Stimulated activated naive CD4-positive, alpha-beta T cell treated with Interleukin-2 at 50 U/mL for 16 hours (primary cell): Measurements from ENCODE around the gene TLNRD1.

ENCODE experiments used
- DNase-seq: peaks from one replicate; lab custom pipeline; 2025; lab: John Stamatoyannopoulos, UW

TLNRD1 gene

GRCh38 chr15:80977627-80978036, 23.1 kb upstream of the TLNRD1 start:
- DNase-seq, result peak; percentile 5

DNA sequence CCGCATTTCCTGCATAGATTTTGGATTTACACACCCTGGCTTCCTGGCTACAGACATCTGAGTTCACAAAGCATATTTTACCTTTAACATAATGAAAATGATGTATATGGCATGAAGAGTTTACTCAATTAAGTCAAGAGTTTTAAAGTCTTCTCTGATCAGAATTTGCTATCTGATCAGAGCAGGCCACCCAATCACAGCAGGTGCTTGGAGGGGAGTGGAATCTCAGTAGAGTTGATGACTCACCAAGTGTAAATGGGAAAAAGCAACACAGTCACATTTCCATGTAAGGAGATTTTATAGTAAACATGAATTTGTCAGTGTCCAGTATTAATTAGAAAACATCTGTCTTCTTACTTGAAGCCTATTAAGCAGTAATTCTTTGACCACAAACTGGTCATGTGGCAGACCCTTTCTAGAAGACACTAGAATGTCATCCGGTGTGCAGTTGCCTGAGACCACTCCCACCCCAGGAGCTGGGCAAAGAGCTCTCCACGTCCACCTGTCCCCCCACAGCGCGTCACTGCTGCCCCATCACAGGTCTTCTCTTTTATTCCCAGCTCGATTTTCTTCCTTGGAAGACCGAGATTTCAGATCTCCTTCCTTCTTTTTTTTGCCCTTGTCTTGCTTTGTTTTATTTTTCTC, 21.9 kb upstream of the TLNRD1 start:
- no peak for DNase-seq

- no peak for DNase-seq
These were observed 21.1 kb upstream of the TLNRD1 start for GRCh38 chr15:80979538-80980200.

DNA sequence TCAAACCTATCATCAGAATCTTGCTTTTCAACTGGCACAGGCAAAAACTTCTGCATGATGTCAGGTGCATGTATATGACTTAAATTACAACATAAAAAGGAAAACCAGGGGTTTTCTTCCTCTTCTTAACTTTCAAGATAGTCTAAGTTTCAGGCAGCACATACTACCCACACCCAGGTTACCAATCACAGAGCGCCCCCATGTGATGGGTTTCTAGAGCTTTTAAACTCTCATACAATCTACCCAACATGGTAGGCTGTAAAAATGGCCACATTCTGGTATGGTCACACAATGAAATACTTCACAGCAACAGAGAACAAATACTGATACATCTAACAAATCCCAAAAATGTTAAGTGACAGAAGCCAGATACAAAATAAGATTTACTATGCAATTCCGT, 18.5 kb upstream of the TLNRD1 start:
- no peak for DNase-seq

DNA sequence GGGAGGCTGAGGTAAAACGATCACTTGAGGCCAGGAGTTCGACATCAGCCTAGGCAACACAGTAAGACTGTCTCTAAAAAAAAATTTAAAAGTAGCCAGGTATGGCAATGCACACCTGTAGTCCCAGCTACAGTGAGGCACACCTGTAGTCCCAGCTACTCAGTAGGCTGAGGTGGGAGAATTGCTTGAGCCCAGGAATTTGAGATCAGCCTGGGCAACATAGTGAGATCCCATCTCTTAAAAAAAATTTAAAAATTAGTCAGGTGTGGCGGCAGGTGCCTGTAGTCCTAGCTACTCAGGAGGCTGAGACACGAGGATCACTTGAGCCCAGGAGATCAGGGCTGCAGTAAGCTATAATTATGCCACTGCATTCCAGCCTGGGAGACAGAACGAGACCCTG, 17.9 kb upstream of the TLNRD1 start:
- DNase-seq, result no peak

- no peak for DNase-seq
These were observed 15.9 kb upstream of the TLNRD1 start for GRCh38 chr15:80984856-80985255.

GRCh38 chr15:80985981-80986380, 14.7 kb upstream of the TLNRD1 start:
- DNase-seq, result no peak

GRCh38 chr15:80986487-80986886, 14.2 kb upstream of the TLNRD1 start:
- no peak for DNase-seq

DNA sequence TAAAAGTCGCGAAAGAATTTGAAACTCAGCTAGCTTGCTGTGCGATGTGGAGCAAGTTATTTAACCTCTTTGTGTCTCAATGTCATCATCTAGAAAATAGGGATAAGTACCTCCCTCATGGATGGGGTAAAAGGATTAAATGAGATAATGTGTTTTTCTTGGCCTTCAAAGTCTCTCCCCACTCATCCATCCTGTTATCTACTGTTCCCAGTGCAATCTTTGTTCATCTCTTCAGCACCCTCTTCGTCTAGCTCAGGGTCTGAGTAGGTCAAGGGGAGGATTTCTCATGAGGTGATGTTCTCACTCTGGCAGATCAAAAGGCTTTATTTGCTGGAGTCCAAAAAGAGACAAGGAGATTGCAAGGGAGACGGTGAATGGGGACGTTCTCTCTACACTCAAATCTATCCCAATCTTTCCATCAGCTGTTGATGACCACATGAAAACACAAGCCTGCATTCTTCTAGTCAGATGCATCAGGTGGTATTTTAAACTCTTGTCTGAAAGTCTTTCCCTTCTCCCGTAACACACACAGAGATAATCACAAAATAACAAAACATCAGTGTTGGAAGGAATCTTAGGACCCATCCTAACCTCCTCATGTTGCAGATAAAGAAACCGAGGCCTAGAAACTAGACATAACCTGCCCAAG, 12.5 kb upstream of the TLNRD1 start:
- DNase-seq, result no peak

- DNase-seq, result no peak
These were observed 11.6 kb upstream of the TLNRD1 start for GRCh38 chr15:80989081-80989517.

DNA sequence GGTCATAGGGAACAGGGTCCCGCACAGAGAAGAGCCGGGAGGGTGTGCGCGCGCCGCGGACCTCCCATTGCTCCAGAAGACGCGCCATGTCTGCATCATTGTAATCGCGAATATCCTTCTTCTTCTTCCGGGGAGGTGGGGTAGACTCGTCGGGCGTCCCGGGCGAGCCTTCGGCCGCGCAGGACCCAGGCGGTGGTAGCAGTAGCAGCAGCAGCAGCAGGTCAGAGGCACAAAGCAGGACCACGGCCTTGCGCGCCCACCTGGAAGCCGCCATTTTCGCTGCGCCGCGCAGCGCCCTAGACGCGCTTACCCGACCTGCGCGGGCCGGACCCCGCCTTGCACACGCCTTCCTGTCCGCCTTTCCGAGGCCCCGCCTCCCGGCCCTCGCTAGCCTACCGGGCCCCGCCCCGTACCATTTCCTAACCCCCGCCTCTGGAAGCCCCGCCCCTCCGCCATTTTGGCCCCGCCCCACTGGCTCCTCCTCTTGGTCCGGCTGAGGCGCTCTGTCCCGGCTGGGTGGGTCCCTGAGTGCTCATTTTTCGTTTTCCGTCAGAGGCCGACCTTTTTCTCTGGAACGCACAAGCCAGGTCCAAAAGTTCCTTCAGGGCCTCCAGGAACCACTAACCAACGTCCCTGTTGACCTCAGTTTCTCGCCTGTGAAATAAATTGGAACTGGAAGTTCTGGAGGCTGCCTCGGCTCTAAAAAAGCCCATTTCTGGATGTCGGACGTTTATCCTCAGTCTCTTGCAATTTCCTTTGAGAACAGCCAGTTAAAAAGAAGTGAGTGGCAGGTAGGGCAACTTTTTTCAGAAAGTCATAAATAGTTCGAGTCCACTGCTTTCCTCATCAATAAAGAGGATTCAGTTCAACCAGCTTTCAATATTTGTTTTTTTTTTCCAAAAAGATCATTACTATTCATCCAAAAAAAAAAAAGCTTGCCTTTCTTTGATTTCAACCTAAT, 10.9 kb upstream of the TLNRD1 start, which contains the start of gene MESD:
MESD (minus strand) TSS at position 302 of the 961 bp plus-strand sequence; CDS start at position 274, 28 bp downstream.
- peak; percentile 95 for DNase-seq

DNA sequence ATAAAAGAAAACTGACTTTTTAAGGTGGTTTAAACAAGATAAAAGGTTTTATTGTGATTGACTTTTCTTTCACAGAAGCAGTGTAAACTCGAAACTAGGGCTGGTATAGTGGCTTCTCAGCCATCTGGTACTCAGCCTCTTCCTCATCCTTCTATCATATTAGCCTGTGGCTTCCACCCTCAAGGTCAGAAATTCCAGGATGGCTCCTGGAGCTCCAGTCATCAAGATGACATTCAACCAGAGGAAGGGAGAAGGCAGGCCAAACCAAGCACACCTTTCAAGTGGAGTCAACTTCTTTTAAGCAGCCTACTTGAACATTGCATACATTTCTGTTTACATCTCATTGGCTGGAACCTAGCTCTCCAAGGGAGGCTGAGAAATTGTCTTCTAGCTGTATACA, 9.8 kb upstream of the TLNRD1 start:
- DNase-seq, result no peak

GRCh38 chr15:80991421-80991820, 9.3 kb upstream of the TLNRD1 start:
- DNase-seq, result no peak

DNA sequence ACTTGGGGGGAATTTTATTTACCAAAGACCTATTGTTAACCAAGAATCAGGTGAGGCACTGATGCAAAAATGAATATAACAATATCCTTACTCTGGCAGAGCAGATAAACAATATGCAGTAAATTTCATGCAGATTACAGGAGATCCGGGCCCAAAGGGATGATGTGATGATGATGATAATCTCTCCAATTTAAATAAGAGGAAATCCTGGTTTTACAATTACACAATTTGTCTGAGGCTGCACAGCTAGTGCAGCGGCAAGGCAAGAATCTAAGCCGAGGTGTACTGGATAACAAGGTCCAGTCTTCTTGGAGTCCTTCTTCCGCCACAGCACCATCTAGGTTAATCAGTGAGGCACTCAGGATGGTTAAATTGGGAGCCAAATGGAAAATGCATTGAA, 8.7 kb upstream of the TLNRD1 start:
- no peak for DNase-seq

- DNase-seq, result no peak
These were observed 8.3 kb upstream of the TLNRD1 start for GRCh38 chr15:80992441-80992840.

DNA sequence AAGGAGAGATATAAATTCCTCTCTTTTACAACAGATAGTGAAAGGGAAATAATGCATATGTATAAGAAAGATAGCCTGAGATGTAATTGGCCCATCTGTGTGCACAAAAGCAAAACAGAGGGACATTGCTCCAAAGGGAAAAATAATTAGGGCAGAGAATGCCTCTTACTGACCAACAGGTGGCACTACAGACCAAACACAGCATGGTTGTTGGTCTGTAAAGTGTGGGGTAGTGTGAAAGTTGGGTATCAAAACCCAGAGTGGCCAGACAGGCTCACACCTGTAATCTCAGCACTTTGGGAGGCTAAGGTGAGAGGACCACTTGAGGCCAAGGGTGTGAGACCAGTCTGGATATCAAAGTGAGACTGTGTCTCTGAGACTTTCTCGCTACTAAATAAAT, 4.5 kb upstream of the TLNRD1 start:
- no peak for DNase-seq

DNA sequence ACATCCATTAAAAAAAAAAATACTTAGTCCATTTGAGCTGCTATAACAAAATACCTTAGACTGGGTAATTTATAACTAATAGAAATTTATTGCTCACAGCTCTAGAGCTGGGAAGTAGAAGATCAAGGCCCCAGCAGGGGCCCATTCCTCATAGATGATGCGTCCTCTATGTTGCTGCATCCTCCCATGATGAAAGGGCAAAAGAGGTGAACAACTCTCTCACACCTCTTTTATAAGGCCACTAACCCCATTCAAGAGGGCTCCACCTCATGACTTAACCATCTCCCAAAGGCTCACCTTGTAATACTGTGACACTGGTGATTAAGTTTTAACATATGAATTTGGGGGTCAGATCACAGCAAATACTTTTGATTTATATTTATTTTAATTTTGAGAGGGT, 3.0 kb upstream of the TLNRD1 start:
- no peak for DNase-seq

DNA sequence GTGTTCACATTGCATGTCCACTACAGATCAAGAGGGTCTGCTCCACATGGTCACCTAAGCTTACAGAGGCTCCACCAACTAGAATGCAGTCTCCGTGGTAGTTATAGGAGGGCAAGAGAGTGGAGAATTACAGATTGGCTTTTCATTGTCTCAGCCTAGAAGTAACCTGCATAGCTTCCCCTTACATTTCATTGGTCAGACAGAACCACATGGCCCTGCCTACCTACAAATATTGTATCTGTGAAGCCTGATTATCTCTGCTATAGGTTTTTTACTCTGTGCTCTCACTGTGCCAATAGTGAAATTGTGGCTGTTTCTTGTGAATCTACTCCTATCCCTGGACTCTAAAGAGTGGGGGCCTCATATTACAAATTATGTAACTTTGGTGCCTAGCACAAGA, 2.5 kb upstream of the TLNRD1 start:
- DNase-seq, result no peak

- peak; percentile 63 for DNase-seq
These were observed 1.1 kb upstream of the TLNRD1 start for GRCh38 chr15:80999623-81000036.

DNA sequence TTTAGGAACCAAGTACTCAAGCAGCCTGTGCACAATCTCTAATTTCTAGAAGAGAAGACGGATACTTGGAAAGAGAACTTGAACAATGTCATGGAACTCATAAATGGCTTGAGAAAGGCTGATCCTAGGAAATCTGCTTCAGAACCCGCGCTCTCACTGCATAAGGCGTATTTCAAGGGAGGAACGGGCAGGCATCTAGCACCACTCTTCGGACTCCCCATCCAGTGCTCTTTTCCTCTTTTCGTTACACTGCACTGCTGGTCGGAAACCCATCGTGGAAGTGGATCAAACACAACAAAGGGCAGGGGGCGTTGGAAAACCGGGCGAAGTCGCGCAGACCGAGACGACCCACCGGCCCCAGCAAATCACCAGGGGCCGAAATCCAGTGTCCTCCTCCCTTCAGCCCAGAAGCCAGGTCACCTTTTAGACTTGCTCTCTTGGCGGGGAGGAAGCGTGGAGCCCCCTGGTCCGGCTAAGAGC, 539 bp upstream of the TLNRD1 start:
- no peak for DNase-seq

- peak; percentile 45 for DNase-seq
These were observed 657 bp downstream of the TLNRD1 start for GRCh38 chr15:81001152-81002008.
